Adipose tissue (tissue), 3 donors: Measurements from ENCODE around the gene CACNA2D1. TPM values are rescaled to one million over a fixed set of nuclear protein-coding genes. Genes with fewer than 3 reads are reported as not detected.

ENCODE experiments used
- H3K27ac ChIP-seq: one replicate; pipeline ENCODE4 v1.5.1; 2013; ENCODE audit warnings: low read depth, low read length
- WGBS, 3 donors: extraction: QIAGEN DNeasy Blood & Tissue Kit; methylation state at CpG; one replicate each; pipeline ENCODE4 v1.1.7; 2013; 5-methylcytosine and 5-hydroxymethylcytosine counted together
- polyA plus RNA-seq, 3 donors: library from polyadenylated mRNA; stranded (reverse); fragments of 200-250 nt; gene quantifications; one replicate each; pipeline ENCODE4 v1.2.3, GENCODE V29; 2013
- donor health status: healthy with polysubstance abuse.
- donor health status: Bipolar disorder and iron deficiency.
- donor health status: healthy.

CACNA2D1 gene
- polyA plus RNA-seq, 3 donors: 0.86 to 9.2 (median 5.1) TPM

DNA sequence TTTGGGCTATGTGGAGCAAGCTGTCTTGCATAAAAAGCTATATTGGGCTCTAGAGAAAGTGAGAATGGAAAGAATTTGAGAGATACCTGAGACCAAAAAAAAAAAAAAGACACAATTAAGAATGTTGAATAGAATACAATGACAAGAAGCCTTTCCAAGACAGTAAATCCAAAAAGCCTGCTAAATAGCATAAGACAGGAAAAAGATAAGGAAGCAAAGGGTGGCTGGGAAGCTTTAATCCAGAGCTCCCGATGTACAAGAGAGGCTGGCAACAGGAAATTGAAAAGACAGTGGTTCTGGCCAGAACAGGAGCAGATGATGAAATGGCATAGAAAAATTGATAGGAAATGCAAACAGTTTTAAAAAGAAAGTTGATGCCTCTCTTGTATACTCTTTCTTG, 174.9 kb downstream of the CACNA2D1 start:
- 28 to 61% (median 40%) methylated on average over 1 of the region's 1 CpG for WGBS, 3 donors

DNA sequence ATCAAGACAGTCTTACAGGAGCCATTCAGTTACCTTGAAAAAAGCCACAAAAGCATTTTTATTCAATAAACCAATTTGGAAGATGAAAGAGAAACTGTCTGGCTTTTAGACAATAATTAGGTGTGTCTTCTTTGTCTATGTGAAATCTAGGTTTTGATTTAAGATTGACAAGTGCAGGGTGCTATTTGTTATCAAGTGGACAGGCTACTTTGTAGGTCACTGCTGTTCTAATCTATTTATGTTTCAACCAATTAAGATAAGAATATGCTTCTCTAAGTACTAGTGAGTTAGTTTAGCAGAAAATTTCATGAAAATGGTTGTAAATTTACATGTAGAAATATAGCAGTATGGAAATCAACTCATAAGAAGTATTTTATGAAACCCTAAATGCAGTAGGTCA, 177.5 kb downstream of the CACNA2D1 start:
- H3K27ac ChIP-seq: no peak overlapping the region

More for the DNA sequence above, 174.9 kb downstream of the CACNA2D1 start:
- H3K27ac ChIP-seq: no peak overlapping the region

DNA sequence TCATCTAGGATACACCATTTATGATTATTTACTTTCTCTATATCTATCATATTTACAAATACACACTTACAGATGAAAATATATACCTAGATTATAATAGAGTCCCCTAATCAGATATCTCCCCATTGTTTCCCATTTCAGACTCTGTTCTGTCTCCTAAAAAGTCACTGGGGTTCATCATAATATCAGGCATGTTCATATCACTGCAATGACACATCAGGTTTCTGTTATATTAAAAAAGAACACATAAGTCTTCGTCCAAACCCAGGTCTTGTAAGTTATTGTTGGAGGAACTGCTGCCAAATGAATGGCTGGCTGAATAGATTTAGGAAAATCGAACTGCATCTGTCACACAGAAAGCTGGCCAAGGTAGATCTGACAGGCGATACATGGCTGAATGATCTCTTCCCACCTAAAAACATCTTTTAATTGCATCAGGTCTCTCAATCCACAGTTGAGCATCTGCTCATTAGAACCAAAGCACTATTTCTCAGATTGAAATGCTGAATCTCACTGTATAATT, 178.7 kb downstream of the CACNA2D1 start:
- WGBS, 3 donors: 59 to 86% (median 81%) methylated on average over 3 of the region's 3 CpGs
- H3K27ac ChIP-seq: no peak overlapping the region

DNA sequence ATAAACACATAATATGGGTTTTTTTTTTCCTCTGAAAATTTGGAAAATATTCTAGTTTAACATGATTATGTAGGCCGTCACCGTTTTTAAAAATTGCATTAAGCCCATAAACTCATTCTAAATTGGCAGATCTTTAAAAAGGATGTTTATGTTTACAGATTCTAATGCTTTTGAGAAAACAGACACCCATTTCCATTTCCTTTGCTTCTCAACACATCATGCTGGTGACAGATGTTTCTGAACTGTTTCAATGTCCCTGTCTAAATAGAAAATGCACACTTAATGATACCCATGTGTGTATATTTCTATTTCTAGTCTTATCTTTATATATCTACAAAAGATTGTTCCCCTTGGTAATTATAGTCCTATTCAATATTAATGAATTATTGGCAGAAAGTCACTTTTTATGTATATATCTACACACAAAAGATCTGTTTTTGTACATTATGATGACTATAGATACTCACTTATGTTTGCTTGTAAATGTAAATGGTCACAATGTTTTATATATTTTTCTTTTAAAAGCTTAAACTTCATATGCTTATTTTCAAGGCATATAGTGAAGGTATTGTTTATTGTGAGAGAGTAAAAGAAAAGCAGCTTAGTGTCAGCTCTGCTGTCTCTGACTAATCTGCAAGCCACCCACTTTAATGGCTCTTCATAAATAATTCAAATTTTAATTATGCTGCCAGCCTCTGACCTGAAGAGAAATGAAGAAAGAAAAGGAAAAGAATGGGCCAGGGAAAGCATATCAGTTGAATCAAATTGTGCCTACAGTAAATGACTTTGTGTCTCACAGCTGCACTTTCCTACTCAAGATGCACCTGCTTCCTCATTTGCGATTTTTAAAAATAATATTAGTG, 179.4 kb downstream of the CACNA2D1 start:
- 64 to 71% (median 70%) methylated on average over 3 of the region's 3 CpGs for WGBS, 3 donors
- no peak overlapping the region for H3K27ac ChIP-seq

DNA sequence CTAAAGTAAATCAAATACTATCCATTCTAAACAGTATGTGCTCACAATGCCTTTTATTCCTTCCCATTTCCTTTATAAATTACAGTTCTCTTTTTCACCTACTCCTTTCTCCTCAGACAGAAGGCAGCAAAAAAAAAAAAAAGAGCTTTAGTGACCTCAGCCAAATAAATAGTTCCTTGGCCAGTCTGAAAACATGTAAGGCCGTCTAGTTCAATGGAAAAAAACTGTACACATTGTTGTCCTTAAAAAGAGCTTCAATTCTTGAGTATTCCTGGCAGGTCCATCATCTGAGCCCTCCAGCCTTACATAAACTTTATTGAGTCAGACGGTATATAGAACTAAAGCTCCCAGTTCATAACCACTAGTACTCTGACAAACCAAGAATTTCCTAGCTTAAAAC, 185.4 kb downstream of the CACNA2D1 start:
- WGBS, 3 donors: 61 to 71% (median 64%) methylated on average over 2 of the region's 2 CpGs
- no peak overlapping the region for H3K27ac ChIP-seq

DNA sequence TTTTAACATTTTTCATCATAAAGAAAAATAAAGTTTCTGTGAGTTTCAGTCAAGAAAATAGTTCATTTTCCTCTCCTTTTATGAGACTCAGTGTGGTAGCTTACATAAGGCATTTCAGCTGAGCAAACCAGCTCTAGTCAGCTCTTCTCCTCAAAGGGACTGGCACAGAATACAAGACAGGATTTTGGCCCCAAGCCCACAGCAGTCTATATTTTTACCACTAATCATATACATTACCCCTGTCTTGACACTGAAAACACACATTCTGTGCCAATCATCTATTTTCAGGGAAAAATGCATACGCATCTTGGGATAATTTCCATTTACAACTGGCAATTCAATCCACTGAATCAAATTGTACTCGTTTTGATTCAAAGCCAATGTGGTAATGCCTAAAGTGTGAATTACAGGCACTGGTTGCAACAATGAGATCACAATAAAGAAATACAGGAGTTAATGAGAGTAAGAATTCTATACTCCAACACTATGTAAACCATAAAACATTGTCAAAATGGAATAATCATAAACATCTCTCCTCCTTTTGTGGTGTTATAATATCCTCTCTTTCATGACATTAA, 186.4 kb downstream of the CACNA2D1 start:
- no peak overlapping the region for H3K27ac ChIP-seq
- WGBS, 3 donors: 28 to 90% (median 86%) methylated on average over 2 of the region's 2 CpGs

DNA sequence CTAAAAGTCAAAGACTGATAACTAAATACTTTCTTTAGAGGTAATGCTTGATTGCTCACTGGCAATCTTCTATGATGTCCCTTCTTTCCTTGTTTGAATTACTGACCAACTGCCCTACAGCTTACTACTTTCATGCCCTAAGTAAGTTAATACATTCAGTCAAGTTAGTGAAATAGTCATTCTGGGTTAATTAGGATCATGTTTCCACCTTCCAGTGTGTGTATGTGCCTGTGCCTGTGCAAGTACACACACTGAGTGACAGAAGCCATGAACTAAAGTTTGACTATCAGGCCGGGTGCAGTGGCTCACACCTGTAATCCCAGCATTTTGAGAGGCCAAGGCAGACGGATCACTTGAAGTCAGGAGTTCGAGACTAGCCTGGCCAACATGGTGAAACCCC, 187.9 kb downstream of the CACNA2D1 start:
- H3K27ac ChIP-seq: no peak overlapping the region
- 70 to 85% (median 85%) methylated on average over 3 of the region's 3 CpGs for WGBS, 3 donors

DNA sequence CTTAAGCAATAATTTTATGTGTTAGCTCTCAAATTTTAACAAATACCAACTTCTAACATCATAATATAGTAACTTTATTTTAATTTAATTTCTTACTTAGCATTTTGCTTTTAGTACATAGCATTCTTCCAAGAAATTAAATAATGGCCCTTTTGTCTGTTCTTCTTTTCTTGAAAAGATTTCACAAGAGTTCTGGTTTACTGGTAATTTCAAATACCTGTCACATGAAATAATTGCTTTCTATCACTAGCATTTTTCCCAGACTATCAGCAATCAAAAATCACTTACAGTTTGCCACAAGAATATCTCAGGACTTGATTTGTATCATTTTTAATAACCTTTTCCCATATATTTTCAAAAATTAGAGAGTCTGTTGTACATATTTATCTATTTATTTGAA, 193.0 kb downstream of the CACNA2D1 start:
- H3K27ac ChIP-seq: no peak overlapping the region

DNA sequence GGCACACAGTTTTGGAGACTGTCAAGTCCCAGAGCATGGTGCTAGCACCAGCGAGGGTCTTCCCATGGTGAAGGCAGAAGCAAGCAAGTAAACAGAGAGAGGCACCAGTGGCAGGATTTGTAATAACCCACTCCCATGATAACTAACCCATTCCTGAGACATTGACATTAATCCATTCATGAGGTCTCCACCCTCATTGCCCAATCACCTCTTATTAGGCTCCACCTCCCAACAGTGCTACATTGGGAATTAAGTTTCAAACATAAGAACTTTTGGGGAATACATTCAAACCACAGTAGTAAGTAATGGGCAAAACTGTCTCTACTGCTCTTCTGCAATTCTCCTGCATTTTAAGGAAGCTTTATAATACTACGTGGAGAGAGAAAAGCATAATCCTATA, 193.6 kb downstream of the CACNA2D1 start:
- H3K27ac ChIP-seq: no peak overlapping the region
- WGBS, 3 donors: 73 to 98% (median 86%) methylated on average over 2 of the region's 2 CpGs

DNA sequence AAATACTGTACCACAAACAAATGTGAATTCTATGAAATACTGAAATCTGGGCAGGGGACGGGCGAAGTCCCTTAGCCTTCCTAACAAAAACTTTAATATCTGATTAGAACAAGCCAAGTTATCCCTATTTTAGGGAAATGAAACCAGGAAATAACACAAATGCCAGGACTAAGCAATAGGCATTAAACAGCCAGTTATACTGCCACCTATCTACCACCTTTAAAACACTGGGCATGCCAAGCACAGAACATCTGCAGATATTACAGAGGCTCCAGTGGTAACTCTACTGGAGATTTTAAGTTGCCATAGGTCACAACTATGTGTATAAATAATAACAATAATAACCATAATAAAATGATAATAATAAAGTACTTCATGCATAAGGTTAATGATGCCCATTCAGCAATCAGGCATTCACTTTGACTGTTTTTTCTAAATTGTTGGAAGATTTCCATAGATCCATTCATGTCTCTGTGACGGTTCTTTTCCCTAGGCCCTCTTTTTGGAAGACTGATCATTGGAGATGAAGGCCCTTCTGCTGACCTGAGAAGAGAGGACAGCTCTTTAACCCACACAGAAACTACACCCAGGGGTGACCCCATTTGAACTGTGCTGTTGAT, 195.7 kb downstream of the CACNA2D1 start:
- 67 to 74% (median 70%) methylated on average over 3 of the region's 3 CpGs for WGBS, 3 donors
- H3K27ac ChIP-seq: no peak overlapping the region

DNA sequence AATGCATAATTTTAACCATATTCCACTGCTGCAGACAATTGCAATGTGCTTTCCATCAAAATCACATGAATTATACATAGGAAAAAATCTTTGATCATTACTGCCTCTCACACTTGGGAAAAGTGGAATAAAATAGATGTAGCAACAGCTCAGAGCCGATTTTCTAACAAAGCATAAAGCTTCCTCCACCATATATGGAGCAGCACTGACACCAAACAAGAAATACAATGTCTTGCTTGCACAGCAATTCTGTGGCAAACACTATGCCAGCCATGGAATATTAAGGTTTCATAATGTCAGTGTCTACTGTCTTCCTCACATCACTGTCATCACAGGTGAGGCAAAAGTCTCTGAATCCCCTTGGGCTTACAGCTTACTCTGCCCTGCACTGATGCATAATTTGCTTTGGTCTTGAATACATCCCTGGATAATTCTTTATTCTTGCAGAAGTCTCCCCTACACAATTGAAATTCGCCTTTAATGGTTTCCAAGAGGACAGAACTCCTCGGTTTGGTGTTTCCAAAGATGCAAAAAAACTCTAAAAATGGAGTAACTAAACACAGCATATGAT, 198.5 kb downstream of the CACNA2D1 start:
- 56 to 86% (median 86%) methylated on average over 3 of the region's 3 CpGs for WGBS, 3 donors
- no peak overlapping the region for H3K27ac ChIP-seq

DNA sequence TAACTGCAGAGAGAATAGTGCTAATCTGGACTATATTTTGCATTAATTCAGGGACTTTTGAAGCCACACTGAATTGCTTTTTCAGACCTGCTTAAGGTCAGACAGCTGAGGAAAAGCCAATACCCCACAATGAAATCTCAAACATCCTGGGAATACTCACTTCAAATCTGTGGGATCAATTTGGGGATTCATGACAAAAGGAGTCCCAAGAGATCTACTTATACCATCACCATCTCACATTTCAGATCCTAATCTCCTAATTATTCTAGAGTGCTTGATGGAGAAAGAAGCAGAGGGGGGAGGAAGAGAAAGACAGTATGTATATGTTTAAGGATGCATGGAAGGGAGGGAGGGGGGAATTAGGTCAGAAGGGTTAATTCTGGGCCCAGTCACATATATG, 202.2 kb downstream of the CACNA2D1 start:
- H3K27ac ChIP-seq: no peak overlapping the region

DNA sequence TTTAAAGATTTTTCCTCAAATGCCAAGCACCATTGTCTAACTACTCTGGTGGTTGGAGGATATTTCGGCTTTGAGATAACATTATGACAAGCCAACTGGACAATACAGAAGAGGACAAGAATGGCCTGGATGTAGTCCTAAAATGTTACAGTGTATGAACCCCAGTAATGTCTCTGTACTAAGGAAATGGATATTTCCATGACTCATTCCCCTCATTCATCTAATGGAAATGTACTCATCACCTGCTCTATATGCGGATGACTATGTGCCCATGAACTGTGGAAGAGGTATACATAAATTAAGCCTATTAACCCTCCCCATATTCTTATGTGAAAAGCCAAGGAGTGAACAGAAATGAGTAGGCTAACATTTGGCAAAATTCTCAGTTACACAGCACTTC, 207.9 kb downstream of the CACNA2D1 start:
- WGBS, 3 donors: 86 to 91% (median 89%) methylated on average over 2 of the region's 2 CpGs
- no peak overlapping the region for H3K27ac ChIP-seq

DNA sequence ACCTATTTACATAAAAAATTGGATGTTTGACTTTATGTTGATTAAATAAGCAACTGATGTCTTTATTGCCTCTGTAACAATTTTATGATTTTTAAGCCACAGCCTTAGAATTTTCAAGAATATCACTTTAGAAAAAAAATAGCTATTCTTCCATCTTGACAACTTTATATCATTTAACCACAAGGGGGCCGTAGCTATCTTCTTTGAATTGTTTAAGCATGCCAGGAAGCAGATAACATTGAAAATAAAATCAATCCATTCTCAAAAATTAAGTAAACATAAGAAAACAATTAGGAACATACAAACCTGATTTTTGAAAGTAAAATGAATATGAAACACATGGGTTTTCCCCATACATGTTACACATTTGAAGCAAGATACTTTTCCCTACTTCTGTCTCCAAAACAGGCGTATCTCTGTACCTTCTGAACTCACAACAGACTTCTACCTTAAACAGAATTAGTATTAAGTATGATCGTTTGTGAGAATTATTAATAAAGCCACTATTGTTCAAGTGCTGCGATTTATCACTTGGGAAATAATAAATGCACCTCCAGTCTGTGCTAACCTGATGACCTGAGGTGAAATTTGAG, 209.0 kb downstream of the CACNA2D1 start:
- no peak overlapping the region for H3K27ac ChIP-seq
- 32 to 47% (median 40%) methylated on average over 4 of the region's 4 CpGs for WGBS, 3 donors

DNA sequence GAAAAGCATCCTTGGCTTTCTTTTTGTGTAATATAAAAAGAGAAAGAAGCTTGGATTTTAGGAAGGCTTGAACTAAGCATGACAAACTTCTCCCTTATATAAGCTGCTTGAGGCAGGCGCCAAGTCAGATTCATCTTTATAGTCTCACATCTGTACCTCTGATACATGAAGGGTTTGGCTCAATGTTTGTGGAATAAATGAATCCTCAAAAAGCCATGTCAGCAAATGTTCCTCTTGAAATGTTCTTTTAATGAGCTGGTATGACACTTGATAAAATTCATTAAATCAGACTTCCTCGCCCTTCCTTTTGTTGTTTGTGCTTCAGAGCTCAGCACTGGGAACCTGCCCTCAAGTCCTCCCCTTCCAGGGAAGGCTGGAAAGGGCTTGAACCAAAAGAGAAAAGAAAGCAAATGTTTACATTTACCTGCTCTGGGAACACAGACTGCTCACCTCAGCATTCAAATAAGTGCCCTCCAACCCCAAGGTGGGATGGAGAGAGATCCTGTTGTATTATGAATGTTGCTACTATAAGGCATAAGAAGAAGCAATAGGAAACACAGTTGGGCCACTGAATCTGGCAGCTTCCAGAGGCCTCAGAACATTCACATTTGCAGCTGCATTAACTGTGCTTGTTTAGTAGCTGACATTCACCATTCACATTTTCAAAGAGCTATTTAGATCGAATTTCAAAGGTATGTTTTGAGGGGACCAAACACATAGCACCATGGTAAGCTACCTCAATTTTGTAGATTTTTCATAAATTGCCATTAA, 212.6 kb downstream of the CACNA2D1 start:
- WGBS, 3 donors: 69 to 93% (median 89%) methylated on average over 3 of the region's 3 CpGs
- no peak overlapping the region for H3K27ac ChIP-seq

DNA sequence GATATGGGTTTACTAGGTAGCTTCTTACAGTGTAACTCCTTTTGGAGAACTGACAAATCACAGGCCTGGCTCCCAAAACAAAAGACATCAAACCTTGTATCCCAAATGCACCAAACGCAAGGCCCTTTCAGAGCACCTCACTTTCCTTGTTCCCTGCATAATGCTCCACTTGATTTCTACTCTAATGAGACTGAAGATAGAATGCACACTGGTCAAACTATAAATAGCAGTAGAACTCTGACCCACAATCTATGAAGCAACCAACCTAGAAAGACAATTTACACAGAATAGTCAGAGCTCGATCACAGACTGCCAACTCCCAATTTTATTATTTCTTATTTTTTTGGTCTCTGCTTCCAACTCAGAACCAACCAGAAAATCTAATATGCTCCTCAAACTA, 214.4 kb downstream of the CACNA2D1 start:
- H3K27ac ChIP-seq: no peak overlapping the region
- 76 to 82% (median 81%) methylated on average over 2 of the region's 2 CpGs for WGBS, 3 donors

DNA sequence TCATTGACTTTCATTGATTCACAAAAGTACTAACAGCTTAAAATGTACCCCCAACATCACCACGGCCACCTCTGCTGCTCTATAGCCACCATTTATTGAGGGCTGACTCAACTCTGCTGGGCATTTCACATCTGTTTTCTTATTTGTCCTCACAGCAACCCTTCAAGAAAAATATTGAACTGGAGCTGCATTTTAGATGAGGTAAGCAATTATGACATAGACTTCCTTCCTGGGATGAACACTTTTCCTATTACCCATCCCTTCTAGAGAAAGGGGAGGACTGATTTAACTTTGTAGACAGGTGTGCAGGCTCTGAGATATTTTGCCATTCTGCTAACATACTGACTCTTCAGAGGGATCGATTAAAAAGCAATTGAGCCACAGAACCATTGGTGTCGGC, 217.4 kb downstream of the CACNA2D1 start:
- H3K27ac ChIP-seq: no peak overlapping the region

DNA sequence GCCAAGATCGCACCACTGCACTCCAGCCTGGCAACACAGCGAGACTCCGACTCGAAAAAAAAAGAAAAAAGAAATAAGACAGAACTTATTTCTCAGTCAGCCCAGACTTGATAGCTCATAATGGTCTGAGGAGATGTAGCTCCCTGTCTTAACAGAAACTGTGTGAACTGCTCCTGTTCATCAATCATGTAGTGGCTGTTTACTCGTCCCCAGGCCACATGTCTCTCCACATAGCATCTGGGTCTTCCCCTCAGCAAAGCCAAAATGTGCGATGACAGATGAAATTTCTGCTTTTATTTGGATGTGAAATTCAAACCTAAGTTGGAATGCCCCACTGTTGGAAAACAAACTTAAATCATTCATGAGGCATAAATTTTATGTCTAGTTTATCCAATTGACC, 219.0 kb downstream of the CACNA2D1 start:
- 89 to 93% (median 92%) methylated on average over 6 of the region's 6 CpGs for WGBS, 3 donors
- H3K27ac ChIP-seq: no peak overlapping the region

More for the DNA sequence above, 217.4 kb downstream of the CACNA2D1 start:
- WGBS, 3 donors: 85 to 94% (median 94%) methylated on average over 3 of the region's 3 CpGs
